ENCODE results near the gene KLHDC7B.
"Not testable (repeated sequence)": the region's sequence is repeated elsewhere in the genome, so short reads cannot be mapped to it uniquely, and the experiment has no call there.

Gene KLHDC7B

GRCh38 chr22:50530877-50531545 is 14.7 kb upstream of the KLHDC7B start:
- TF ChIP-seq, protein P1, sequence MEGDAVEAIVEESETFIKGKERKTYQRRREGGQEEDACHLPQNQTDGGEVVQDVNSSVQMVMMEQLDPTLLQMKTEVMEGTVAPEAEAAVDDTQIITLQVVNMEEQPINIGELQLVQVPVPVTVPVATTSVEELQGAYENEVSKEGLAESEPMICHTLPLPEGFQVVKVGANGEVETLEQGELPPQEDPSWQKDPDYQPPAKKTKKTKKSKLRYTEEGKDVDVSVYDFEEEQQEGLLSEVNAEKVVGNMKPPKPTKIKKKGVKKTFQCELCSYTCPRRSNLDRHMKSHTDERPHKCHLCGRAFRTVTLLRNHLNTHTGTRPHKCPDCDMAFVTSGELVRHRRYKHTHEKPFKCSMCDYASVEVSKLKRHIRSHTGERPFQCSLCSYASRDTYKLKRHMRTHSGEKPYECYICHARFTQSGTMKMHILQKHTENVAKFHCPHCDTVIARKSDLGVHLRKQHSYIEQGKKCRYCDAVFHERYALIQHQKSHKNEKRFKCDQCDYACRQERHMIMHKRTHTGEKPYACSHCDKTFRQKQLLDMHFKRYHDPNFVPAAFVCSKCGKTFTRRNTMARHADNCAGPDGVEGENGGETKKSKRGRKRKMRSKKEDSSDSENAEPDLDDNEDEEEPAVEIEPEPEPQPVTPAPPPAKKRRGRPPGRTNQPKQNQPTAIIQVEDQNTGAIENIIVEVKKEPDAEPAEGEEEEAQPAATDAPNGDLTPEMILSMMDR (IDR thresholded peaks at IDR 0.05; ENCODE audit: low read depth, low read length, missing control alignments), result no peak
- peak overlapping the region; percentile 63 for H3K4me3 ChIP-seq (ENCODE audit: low read depth, low read length)
- DNase-seq (ENCODE audit: low read depth), result no peak

- TF ChIP-seq, protein P1 (IDR thresholded peaks at IDR 0.05; ENCODE audit: low read depth, low read length, missing control alignments), result no peak
- DNase-seq (ENCODE audit: low read depth), result no peak
- peak overlapping the region; percentile 63 for H3K4me3 ChIP-seq (ENCODE audit: low read depth, low read length)
Observed at GRCh38 chr22:50531546-50531961, 14.1 kb upstream of the KLHDC7B start.

DNA sequence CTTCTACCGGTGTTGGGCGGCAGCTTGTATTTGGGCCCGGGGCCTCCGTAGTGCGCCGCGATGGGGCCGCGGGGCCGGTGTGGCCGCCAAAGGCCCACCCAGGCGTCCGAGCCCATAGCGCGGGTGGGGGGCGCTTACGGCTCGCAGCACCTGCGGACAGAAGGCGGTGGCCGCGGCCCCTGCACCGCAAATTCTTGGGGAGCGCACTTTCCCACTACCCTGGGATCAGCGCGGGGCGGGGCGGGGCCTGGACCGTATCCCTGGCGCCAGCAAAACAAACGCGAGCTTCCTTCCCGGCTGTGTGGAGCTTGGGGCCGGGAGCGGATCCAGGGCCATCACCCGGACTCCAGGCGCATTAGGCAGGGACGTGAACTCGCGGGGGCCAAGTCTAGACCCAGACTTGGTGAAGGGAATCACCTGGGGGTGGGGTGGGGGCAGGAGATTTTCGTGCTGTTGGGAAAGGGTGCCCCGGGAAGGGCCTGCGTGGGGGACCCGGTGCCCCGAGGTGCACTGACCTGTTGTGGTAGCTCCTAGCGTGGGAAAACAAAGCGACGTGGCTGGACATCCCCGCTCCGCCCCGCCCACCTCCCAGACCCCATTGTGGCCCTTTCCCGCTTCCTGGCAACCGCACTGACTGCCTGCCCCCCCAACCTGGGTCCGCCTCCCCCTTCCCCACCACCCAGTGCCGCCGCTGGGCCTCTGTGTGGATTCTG is 13.6 kb upstream of the KLHDC7B start:
- no peak for DNase-seq (ENCODE audit: low read depth)
- H3K4me3 ChIP-seq (ENCODE audit: low read depth, low read length), result peak overlapping the region; percentile 63
- TF ChIP-seq, protein P1 (IDR thresholded peaks at IDR 0.05; ENCODE audit: low read depth, low read length, missing control alignments), result no peak

GRCh38 chr22:50532824-50533796 is 12.6 kb upstream of the KLHDC7B start:
- TF ChIP-seq, protein P1 (IDR thresholded peaks at IDR 0.05; ENCODE audit: low read depth, low read length, missing control alignments), result no peak
- no peak overlapping the region; the same call in 1 of the 2 replicates for H3K4me3 ChIP-seq (ENCODE audit: low read depth, low read length)
- DNase-seq (ENCODE audit: low read depth), result no peak

GRCh38 chr22:50533856-50534711 is 11.6 kb upstream of the KLHDC7B start:
- H3K4me3 ChIP-seq (ENCODE audit: low read depth, low read length), result not testable (repeated sequence)
- DNase-seq (ENCODE audit: low read depth), result peak; percentile 60

- TF ChIP-seq, protein P1 (IDR thresholded peaks at IDR 0.05; ENCODE audit: low read depth, low read length, missing control alignments), result no peak
- no peak overlapping the region; the same call in 1 of the 2 replicates for H3K4me3 ChIP-seq (ENCODE audit: low read depth, low read length)
Observed at GRCh38 chr22:50535113-50535512, 10.6 kb upstream of the KLHDC7B start.

More at GRCh38 chr22:50535113-50535512, 10.6 kb upstream of the KLHDC7B start:
- DNase-seq (ENCODE audit: low read depth), result no peak
